IMR-90 (cell line): Measurements from ENCODE around the gene EIF4H. TPM values are rescaled to one million over a fixed set of nuclear protein-coding genes. Genes with fewer than 3 reads are reported as not detected.

Experiments used
- ATAC-seq: fragments of 200-7000 bp; cut with Tn5 transposase; 2 replicates; pipeline ENCODE4 v1.9.1; 2020; ENCODE audit warnings: low read depth, mild to moderate bottlenecking, moderate library complexity
- BruUV-seq: library from RNA; stranded (reverse); fragments of 400-500 nt; replicated peaks from 2 replicates; lab custom pipeline; 2021; lab: Mats Ljungman, UMichigan
- CTCF ChIA-PET: fragments of 300-600 bp; formaldehyde crosslinking; extraction: SDS; loops from one replicate; lab custom pipeline; 2021; ENCODE audit warnings: antibody characterized with exemption; lab: Yijun Ruan, JAX
- POLR2A ChIA-PET: fragments of 300-600 bp; sonication (Branson Sonifier 250); formaldehyde crosslinking; loops from one replicate; lab custom pipeline; 2022; ENCODE audit warnings: antibody characterized with exemption; ENCODE audit not compliant: unreplicated experiment; lab: Charles Lee
- DNase-seq: peaks from one replicate; pipeline ENCODE4 v3.0.0; 2013
- H2AFZ ChIP-seq: replicated peaks from 2 replicates; pipeline ENCODE3; 2013; ENCODE audit warnings: low read length, mild to moderate bottlenecking; ENCODE audit not compliant: poor library complexity
- H2AK5ac ChIP-seq: 2 replicates; pipeline ENCODE4 v1.6.1; 2013; ENCODE audit warnings: low read depth, low read length, inconsistent platforms
- H2AK9ac ChIP-seq: replicated peaks from 2 replicates; pipeline ENCODE3; 2013; ENCODE audit warnings: mild to moderate bottlenecking, low read depth, low read length, moderate library complexity; ENCODE audit not compliant: poor library complexity
- H2BK120ac ChIP-seq: 2 replicates; pipeline ENCODE4 v1.6.1; 2013; ENCODE audit warnings: low read depth, low read length, inconsistent platforms
- H2BK15ac ChIP-seq: 3 replicates; pipeline ENCODE4 v1.6.1; 2013; ENCODE audit warnings: low read depth, low read length, inconsistent platforms
- H2BK20ac ChIP-seq: 2 replicates; pipeline ENCODE4 v1.6.1; 2013; ENCODE audit warnings: low read depth, mild to moderate bottlenecking, inconsistent platforms, low read length, moderate library complexity
- H2BK5ac ChIP-seq: 2 replicates; pipeline ENCODE4 v1.6.1; 2013; ENCODE audit warnings: mild to moderate bottlenecking, low read depth, low read length, inconsistent platforms; ENCODE audit not compliant: poor library complexity, severe bottlenecking
- H3K14ac ChIP-seq: replicated peaks from 2 replicates; pipeline ENCODE4 v1.6.1; 2013; ENCODE audit warnings: low read depth, low read length, inconsistent platforms
- H3K18ac ChIP-seq: 2 replicates; pipeline ENCODE4 v1.6.1; 2013; ENCODE audit warnings: low read depth, low read length, control low read depth
- H3K23ac ChIP-seq: 2 replicates; pipeline ENCODE4 v1.6.1; 2013; ENCODE audit warnings: low read depth, low read length, inconsistent platforms
- H3K27ac ChIP-seq: 2 replicates; pipeline ENCODE4 v1.5.1; 2013; ENCODE audit warnings: mild to moderate bottlenecking, control low read depth, low read length; ENCODE audit not compliant: insufficient read depth
- H3K27me3 ChIP-seq: 2 replicates; pipeline ENCODE4 v1.6.1; 2013; ENCODE audit warnings: low read length; ENCODE audit not compliant: control insufficient read depth, insufficient read depth
- H3K36me3 ChIP-seq: 2 replicates; pipeline ENCODE4 v1.6.1; 2013; ENCODE audit warnings: low read length, mixed read lengths; ENCODE audit not compliant: control insufficient read depth, insufficient read depth
- H3K4ac ChIP-seq: 2 replicates; pipeline ENCODE4 v1.6.1; 2013; ENCODE audit warnings: low read depth, low read length, inconsistent platforms
- H3K4me1 ChIP-seq: 2 replicates; pipeline ENCODE4 v1.6.1; 2013; ENCODE audit warnings: low read length, mixed read lengths; ENCODE audit not compliant: control insufficient read depth, insufficient read depth
- H3K4me2 ChIP-seq: 2 replicates; pipeline ENCODE4 v1.6.1; 2013; ENCODE audit warnings: low read depth, mild to moderate bottlenecking, control low read depth, low read length, moderate library complexity
- H3K4me3 ChIP-seq: 2 replicates; pipeline ENCODE4 v1.5.1; 2013; ENCODE audit warnings: low read depth, mild to moderate bottlenecking, control low read depth, low read length, moderate library complexity; ENCODE audit not compliant: insufficient read depth
- H3K56ac ChIP-seq: 2 replicates; pipeline ENCODE4 v1.6.1; 2013; ENCODE audit warnings: low read length, inconsistent platforms; ENCODE audit not compliant: insufficient read depth; ENCODE audit errors: extremely low read depth
- H3K79me1 ChIP-seq, 2 experiments: 2 replicates each; pipeline ENCODE4 v1.6.1; 2013; ENCODE audit warnings: low read length in 2 of 2, inconsistent platforms in 1 of 2, low read depth in 1 of 2
- H3K9ac ChIP-seq: 2 replicates; pipeline ENCODE4 v1.6.1; 2013; ENCODE audit warnings: low read depth, low read length, control low read depth
- H3K9me1 ChIP-seq: 2 replicates; pipeline ENCODE4 v1.6.1; 2013; ENCODE audit warnings: low read length, inconsistent platforms; ENCODE audit not compliant: insufficient read depth
- H3K9me3 ChIP-seq: 2 replicates; pipeline ENCODE4 v1.6.1; 2013; ENCODE audit warnings: low read length; ENCODE audit not compliant: control insufficient read depth, insufficient read depth
- H4K20me1 ChIP-seq: 2 replicates; pipeline ENCODE4 v1.6.1; 2013; ENCODE audit warnings: low read length, inconsistent platforms; ENCODE audit not compliant: insufficient read depth
- H4K5ac ChIP-seq: 2 replicates; pipeline ENCODE4 v1.6.1; 2013; ENCODE audit warnings: mild to moderate bottlenecking, low read depth, low read length, control low read depth
- H4K8ac ChIP-seq, 2 experiments: 2 replicates each; pipeline ENCODE4 v1.6.1; 2013; ENCODE audit warnings: low read depth in 2 of 2, low read length in 2 of 2, control low read depth in 1 of 2, inconsistent platforms in 1 of 2
- H4K91ac ChIP-seq: 2 replicates; pipeline ENCODE4 v1.6.1; 2013; ENCODE audit warnings: low read depth, low read length, inconsistent platforms; ENCODE audit not compliant: insufficient read depth
- BHLHE40 ChIP-seq: fragments of 150-350 bp; IDR thresholded peaks from 2 replicates; pipeline ENCODE4 v1.6.1; 2016; ENCODE audit warnings: mild to moderate bottlenecking, low read depth, low read length
- CEBPB ChIP-seq: IDR thresholded peaks from 2 replicates; pipeline ENCODE4 v1.6.1; 2012; ENCODE audit warnings: low read depth, low read length, improper control_type of control experiment
- CHD1 ChIP-seq: IDR thresholded peaks from 2 replicates; pipeline ENCODE4 v1.6.1; 2012; ENCODE audit warnings: low read depth, low read length, improper control_type of control experiment
- FOS ChIP-seq: fragments of 150-350 bp; IDR thresholded peaks from 2 replicates; pipeline ENCODE4 v1.6.1; 2016; ENCODE audit warnings: low read depth, low read length
- MAFK ChIP-seq: IDR thresholded peaks from 2 replicates; pipeline ENCODE4 v1.6.1; 2012; ENCODE audit warnings: low read depth, low read length, improper control_type of control experiment
- MAZ ChIP-seq: IDR thresholded peaks from 2 replicates; pipeline ENCODE4 v1.6.1; 2012; ENCODE audit warnings: low read depth, mild to moderate bottlenecking, low read length, improper control_type of control experiment, moderate library complexity, borderline replicate concordance
- MXI1 ChIP-seq: IDR thresholded peaks from 2 replicates; pipeline ENCODE4 v1.6.1; 2012; ENCODE audit warnings: low read depth, mild to moderate bottlenecking, low read length, moderate library complexity, borderline replicate concordance
- NFE2L2 ChIP-seq: fragments of 150-350 bp; IDR thresholded peaks from 2 replicates; pipeline ENCODE4 v1.6.1; 2016; ENCODE audit warnings: low read depth, mild to moderate bottlenecking, low read length
- POLR2A ChIP-seq: IDR thresholded peaks from 2 replicates; pipeline ENCODE4 v1.6.1; 2012; ENCODE audit warnings: mild to moderate bottlenecking, low read depth, low read length
- RAD21 ChIP-seq: IDR thresholded peaks from 2 replicates; pipeline ENCODE4 v1.6.1; 2012; ENCODE audit warnings: low read length, improper control_type of control experiment
- RCOR1 ChIP-seq: IDR thresholded peaks from 2 replicates; pipeline ENCODE4 v1.6.1; 2012; ENCODE audit warnings: mild to moderate bottlenecking, low read length, improper control_type of control experiment; ENCODE audit not compliant: insufficient replicate concordance
- RFX5 ChIP-seq: IDR thresholded peaks from 2 replicates; pipeline ENCODE4 v1.8.0; 2012; ENCODE audit warnings: low read depth, mild to moderate bottlenecking, low read length, moderate library complexity
- SMC3 ChIP-seq: fragments of 150-350 bp; IDR thresholded peaks from 2 replicates; pipeline ENCODE4 v1.6.1; 2016; ENCODE audit warnings: low read depth, mild to moderate bottlenecking, antibody characterized with exemption, low read length, moderate library complexity
- WGBS, 2 experiments: methylation state at CpG; one replicate each; pipeline versions ENCODE4 v1.1.5 to v1.1.7; 2013; ENCODE audit warnings: missing lambda C conversion rate in 2 of 2; ENCODE audit not compliant: insufficient read length in 1 of 2; ENCODE audit errors: extremely low coverage in 2 of 2; 5-methylcytosine and 5-hydroxymethylcytosine counted together
- dilution Hi-C: fragments of 300-500 bp; cut with HindIII; formaldehyde crosslinking; loops from one replicate; pipeline ENCODE4 v1.14.3; 2018; ENCODE audit warnings: low sequenced_read_pairs; ENCODE audit not compliant: unreplicated experiment
- in situ Hi-C: fragments of 300-500 bp; cut with MboI; formaldehyde crosslinking; loops from 3 replicates; pipeline ENCODE4 v1.14.3; 2019; ENCODE audit warnings: low sequenced_read_pairs, inconsistent platforms, mixed read lengths
- intact Hi-C: fragments of 100-400 bp; cut with micrococcal nuclease; formaldehyde crosslinking; loops from 2 replicates; pipeline ENCODE4 v1.10.0; 2022
- polyA plus RNA-seq, 3 experiments: library from polyadenylated mRNA; depleted of rRNA; stranded (reverse); fragments of >200 nt; gene quantifications; 2 replicates each; pipeline ENCODE4 v1.2.3, GENCODE V29; 2012; ENCODE audit warnings: low replicate concordance in 1 of 3
- total RNA-seq: library from RNA; depleted of rRNA; stranded (reverse); fragments of >200 nt; gene quantifications from 2 replicates; pipeline ENCODE4 v1.2.3, GENCODE V29; 2012
- TF ChIP-seq, protein P1 (sequence below): conservative IDR thresholded peaks from 2 replicates; pipeline ENCODE4 v1.5.1; 2012; ENCODE audit warnings: mild to moderate bottlenecking, low read depth, low read length, improper control_type of control experiment
- TF ChIP-seq, protein P2 (sequence below): fragments of 150-350 bp; IDR thresholded peaks from 2 replicates; pipeline ENCODE4 v1.6.1; 2017; ENCODE audit warnings: mild to moderate bottlenecking, antibody characterized with exemption, low read length, low read depth
- TF ChIP-seq, protein P3 (sequence below): fragments of 150-350 bp; IDR thresholded peaks from 2 replicates; pipeline ENCODE4 v1.6.1; 2016; ENCODE audit warnings: low read depth, mild to moderate bottlenecking, low read length, moderate library complexity, borderline replicate concordance

Gene EIF4H
- total and polyA plus RNA-seq, 2 of the 4 experiments (the other 2 are of a cell fraction), result 241 to 321 TPM

DNA sequence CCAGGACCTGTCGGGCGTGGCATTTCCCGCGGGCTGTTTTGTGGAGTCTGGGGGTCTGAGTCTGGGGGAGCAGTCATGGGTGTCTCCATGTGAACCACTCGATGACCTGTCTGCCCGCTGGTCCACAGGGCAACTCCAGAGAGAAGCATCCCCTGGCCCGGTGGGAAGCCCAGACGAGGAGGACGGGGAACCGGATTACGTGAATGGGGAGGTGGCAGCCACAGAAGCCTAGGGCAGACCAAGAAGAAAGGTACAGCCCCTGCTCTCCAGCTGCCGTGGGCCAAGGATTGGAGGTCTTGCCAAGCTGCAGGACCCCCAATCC is 50.3 kb downstream of the EIF4H start:
- POLR2A ChIA-PET, result no interaction called here
- no TSS peak for BruUV-seq

More for the DNA sequence above, 50.3 kb downstream of the EIF4H start:
- CTCF ChIA-PET, result no interaction called here
- Histone ChIP-seq H2BK15ac (no peak overlapping the region), H4K5ac (no peak overlapping the region), H3K9me1 (no peaks in the 10 kb centered on the region; the same call in 1 of the 2 replicates), H3K36me3 (peaks cover 12% of the 10 kb centered on the region), H2AK5ac (no peak overlapping the region), H4K20me1 (no peaks in the 10 kb centered on the region), H3K23ac (no peak overlapping the region), H3K9ac (no peak overlapping the region), H3K18ac (no peak overlapping the region), H3K4ac (no peak overlapping the region), H3K56ac (no peak overlapping the region), H2AFZ (no peak overlapping the region), H3K27me3 (no peaks in the 10 kb centered on the region; the same call in 1 of the 2 replicates), H3K4me1 (no peaks in the 10 kb centered on the region), H2BK120ac (no peak overlapping the region), H3K4me3 (no peak overlapping the region), H3K4me2 (no peak overlapping the region), H3K27ac (no peak overlapping the region), H3K79me1 (no peaks in the 10 kb centered on the region), H3K14ac (no peak overlapping the region), H3K9me3 (no peaks in the 10 kb centered on the region), H2BK20ac (no peak overlapping the region), H4K91ac (no peak overlapping the region), H2BK5ac (no peak overlapping the region), H4K8ac (no peak overlapping the region), H2AK9ac (no peak overlapping the region)
- dilution Hi-C loops (no loop called here), intact Hi-C loops (no loop called here), in situ Hi-C loops (loop anchor here (25.0 kb wide), 1 partner anchor 338 kb away; no protein-coding TSS in a partner anchor)
- WGBS, 2 experiments, result 96% methylated on average over 10 of the region's 12 CpGs; no CpG with 5 or more reads in 1 of the 2 experiments
- DNase-seq (no peak), ATAC-seq (no peak)
- TF ChIP-seq CHD1 (no peak), BHLHE40 (no peak), MAZ (no peak), RFX5 (no peak), RCOR1 (no peak), CEBPB (no peak), RAD21 (no peak), FOS (no peak), MAFK (no peak), MXI1 (no peak), SMC3 (no peak), NFE2L2 (no peak), POLR2A (no peak)
- TF ChIP-seq, protein P1, sequence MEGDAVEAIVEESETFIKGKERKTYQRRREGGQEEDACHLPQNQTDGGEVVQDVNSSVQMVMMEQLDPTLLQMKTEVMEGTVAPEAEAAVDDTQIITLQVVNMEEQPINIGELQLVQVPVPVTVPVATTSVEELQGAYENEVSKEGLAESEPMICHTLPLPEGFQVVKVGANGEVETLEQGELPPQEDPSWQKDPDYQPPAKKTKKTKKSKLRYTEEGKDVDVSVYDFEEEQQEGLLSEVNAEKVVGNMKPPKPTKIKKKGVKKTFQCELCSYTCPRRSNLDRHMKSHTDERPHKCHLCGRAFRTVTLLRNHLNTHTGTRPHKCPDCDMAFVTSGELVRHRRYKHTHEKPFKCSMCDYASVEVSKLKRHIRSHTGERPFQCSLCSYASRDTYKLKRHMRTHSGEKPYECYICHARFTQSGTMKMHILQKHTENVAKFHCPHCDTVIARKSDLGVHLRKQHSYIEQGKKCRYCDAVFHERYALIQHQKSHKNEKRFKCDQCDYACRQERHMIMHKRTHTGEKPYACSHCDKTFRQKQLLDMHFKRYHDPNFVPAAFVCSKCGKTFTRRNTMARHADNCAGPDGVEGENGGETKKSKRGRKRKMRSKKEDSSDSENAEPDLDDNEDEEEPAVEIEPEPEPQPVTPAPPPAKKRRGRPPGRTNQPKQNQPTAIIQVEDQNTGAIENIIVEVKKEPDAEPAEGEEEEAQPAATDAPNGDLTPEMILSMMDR, result no peak
- TF ChIP-seq, protein P2, sequence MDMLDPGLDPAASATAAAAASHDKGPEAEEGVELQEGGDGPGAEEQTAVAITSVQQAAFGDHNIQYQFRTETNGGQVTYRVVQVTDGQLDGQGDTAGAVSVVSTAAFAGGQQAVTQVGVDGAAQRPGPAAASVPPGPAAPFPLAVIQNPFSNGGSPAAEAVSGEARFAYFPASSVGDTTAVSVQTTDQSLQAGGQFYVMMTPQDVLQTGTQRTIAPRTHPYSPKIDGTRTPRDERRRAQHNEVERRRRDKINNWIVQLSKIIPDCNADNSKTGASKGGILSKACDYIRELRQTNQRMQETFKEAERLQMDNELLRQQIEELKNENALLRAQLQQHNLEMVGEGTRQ, result no peak
- TF ChIP-seq, protein P3, sequence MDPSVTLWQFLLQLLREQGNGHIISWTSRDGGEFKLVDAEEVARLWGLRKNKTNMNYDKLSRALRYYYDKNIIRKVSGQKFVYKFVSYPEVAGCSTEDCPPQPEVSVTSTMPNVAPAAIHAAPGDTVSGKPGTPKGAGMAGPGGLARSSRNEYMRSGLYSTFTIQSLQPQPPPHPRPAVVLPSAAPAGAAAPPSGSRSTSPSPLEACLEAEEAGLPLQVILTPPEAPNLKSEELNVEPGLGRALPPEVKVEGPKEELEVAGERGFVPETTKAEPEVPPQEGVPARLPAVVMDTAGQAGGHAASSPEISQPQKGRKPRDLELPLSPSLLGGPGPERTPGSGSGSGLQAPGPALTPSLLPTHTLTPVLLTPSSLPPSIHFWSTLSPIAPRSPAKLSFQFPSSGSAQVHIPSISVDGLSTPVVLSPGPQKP, result no peak
